ENCODE measurements around the gene CPAMD8. TPM values are rescaled to one million over a fixed set of nuclear protein-coding genes. Genes with fewer than 3 reads are reported as not detected.
"Not testable (repeated sequence)": the region's sequence is repeated elsewhere in the genome, so short reads cannot be mapped to it uniquely, and the experiment has no call there.

CPAMD8 gene
- total and polyA plus RNA-seq, 10 of the 15 experiments (the other 5 are each of a cell fraction or from before 2014, with no cell fraction given) = 0.12 to 0.97 (median 0.25) TPM; not detected in 3

DNA sequence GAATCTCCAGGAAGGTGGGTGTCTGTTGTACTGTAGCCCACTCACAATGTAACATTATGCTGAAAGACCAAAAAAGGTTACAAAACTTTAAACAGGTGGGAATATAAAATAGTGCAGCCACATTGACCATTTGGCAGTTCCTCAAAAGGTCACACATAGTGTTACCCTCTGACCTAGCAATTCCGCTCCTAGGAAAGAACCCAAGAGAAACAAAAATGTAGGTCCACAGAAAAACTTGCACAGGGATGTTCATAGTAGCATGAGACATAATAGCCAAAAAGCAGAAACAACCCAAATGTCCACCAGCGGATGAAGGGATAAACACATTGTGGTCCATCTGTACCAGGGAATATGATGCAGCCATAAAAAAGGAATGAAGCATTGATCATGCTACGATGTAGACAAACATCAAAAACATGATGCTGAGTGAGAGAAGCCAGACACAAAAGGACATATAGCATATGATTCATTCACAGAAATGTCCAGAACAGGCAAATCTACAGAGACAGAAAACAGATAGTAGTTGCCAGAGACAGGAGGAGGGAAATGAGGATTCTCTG lies 27.9 kb downstream of the CPAMD8 start:
- Histone ChIP-seq H2AFZ (ENCODE audit: control insufficient read depth, low read depth, low read length) (no peak overlapping the region), H3K36me3 (ENCODE audit: control insufficient read depth in 2 of 2, insufficient read depth in 2 of 2, low read length in 1 of 2) (no peaks in the 10 kb centered on the region), H3K4me1 (ENCODE audit: control insufficient read depth, insufficient read depth, low read length) (no peaks in the 10 kb centered on the region), H3K9me3 (replicated peaks; ENCODE audit: control insufficient read depth, insufficient read depth, low read length) (no peaks in the 10 kb centered on the region; the same call in 2 of the 3 replicates), H3K79me2 (ENCODE audit: control insufficient read depth, insufficient read depth, low read length) (no peaks in the 10 kb centered on the region), H4K20me1 (ENCODE audit: control insufficient read depth, insufficient read depth) (no peaks in the 10 kb centered on the region), H3K9ac (ENCODE audit: control insufficient read depth, insufficient read depth, low read length) (no peak overlapping the region), H3K27ac (ENCODE audit: control insufficient read depth, insufficient read depth) (no peak overlapping the region), H3K4me3 (no peak overlapping the region), H3K4me2 (ENCODE audit: control insufficient read depth, insufficient read depth) (no peak overlapping the region), H3K27me3 (replicated peaks in 1 of 2; ENCODE audit: control insufficient read depth in 2 of 2, insufficient read depth in 2 of 2, low read length in 1 of 2) (no peaks in the 10 kb centered on the region)
- RAD21 ChIA-PET (ENCODE audit: unreplicated experiment) = no interaction called here
- SMC1A ChIA-PET (ENCODE audit: uncharacterized antibody, unreplicated experiment) = no interaction called here
- no TSS peak for BruUV-seq (replicated peaks)
- POLR2A ChIA-PET = no interaction called here
- no peak for DNase-seq (ENCODE audit: low read depth, low spot score)
- no peak for FAIRE-seq
- TF ChIP-seq NRF1 (conservative IDR thresholded peaks at IDR 0.05; ENCODE audit: low read depth, low read length) (no peak), ZNF622 (IDR thresholded peaks at IDR 0.05) (no peak), RB1 (IDR thresholded peaks at IDR 0.05; ENCODE audit: borderline replicate concordance) (no peak), NBN (IDR thresholded peaks at IDR 0.05) (no peak), RFX5 (IDR thresholded peaks at IDR 0.05; ENCODE audit: low read depth, low read length) (no peak), FOS (IDR thresholded peaks at IDR 0.05; ENCODE audit: borderline replicate concordance, extremely low read depth, insufficient read length) (no peak), DPF2 (IDR thresholded peaks at IDR 0.05) (no peak), TCF7 (IDR thresholded peaks at IDR 0.05; ENCODE audit: borderline replicate concordance) (no peak), GABPA (IDR thresholded peaks at IDR 0.05; ENCODE audit: low read depth) (no peak), TARDBP (IDR thresholded peaks at IDR 0.05; ENCODE audit: borderline replicate concordance) (no peak), JUNB (IDR thresholded peaks at IDR 0.05) (no peak)
- TF ChIP-seq, protein P1, sequence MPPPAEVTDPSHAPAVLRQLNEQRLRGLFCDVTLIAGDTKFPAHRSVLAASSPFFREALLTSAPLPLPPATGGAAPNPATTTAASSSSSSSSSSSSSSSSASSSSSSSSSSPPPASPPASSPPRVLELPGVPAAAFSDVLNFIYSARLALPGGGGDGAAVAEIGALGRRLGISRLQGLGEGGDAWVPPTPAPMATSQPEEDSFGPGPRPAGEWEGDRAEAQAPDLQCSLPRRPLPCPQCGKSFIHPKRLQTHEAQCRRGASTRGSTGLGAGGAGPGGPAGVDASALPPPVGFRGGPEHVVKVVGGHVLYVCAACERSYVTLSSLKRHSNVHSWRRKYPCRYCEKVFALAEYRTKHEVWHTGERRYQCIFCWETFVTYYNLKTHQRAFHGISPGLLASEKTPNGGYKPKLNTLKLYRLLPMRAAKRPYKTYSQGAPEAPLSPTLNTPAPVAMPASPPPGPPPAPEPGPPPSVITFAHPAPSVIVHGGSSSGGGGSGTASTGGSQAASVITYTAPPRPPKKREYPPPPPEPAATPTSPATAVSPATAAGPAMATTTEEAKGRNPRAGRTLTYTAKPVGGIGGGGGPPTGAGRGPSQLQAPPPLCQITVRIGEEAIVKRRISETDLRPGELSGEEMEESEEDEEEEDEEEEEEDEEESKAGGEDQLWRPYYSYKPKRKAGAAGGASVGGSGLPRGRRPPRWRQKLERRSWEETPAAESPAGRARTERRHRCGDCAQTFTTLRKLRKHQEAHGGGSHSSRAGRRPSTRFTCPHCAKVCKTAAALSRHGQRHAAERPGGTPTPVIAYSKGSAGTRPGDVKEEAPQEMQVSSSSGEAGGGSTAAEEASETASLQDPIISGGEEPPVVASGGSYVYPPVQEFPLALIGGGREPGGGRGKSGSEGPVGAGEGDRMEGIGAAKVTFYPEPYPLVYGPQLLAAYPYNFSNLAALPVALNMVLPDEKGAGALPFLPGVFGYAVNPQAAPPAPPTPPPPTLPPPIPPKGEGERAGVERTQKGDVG (CRISPR knock-in tag; IDR thresholded peaks at IDR 0.05) = no peak
- TF ChIP-seq, protein P2, sequence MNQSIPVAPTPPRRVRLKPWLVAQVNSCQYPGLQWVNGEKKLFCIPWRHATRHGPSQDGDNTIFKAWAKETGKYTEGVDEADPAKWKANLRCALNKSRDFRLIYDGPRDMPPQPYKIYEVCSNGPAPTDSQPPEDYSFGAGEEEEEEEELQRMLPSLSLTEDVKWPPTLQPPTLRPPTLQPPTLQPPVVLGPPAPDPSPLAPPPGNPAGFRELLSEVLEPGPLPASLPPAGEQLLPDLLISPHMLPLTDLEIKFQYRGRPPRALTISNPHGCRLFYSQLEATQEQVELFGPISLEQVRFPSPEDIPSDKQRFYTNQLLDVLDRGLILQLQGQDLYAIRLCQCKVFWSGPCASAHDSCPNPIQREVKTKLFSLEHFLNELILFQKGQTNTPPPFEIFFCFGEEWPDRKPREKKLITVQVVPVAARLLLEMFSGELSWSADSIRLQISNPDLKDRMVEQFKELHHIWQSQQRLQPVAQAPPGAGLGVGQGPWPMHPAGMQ (IDR thresholded peaks at IDR 0.05; ENCODE audit: borderline replicate concordance) = no peak
- TF ChIP-seq, protein P3, sequence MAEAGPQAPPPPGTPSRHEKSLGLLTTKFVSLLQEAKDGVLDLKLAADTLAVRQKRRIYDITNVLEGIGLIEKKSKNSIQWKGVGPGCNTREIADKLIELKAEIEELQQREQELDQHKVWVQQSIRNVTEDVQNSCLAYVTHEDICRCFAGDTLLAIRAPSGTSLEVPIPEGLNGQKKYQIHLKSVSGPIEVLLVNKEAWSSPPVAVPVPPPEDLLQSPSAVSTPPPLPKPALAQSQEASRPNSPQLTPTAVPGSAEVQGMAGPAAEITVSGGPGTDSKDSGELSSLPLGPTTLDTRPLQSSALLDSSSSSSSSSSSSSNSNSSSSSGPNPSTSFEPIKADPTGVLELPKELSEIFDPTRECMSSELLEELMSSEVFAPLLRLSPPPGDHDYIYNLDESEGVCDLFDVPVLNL (IDR thresholded peaks at IDR 0.05; ENCODE audit: low read depth, low read length) = no peak
- CTCF ChIA-PET = no interaction called here
- 71% methylated on average over 3 of the region's 3 CpGs for WGBS (ENCODE audit: insufficient coverage, insufficient replicate concordance, low lambda C conversion rate, missing lambda C conversion rate)
- in situ Hi-C loops (cut with MboI) (no loop called here), intact Hi-C loops (cut with micrococcal nuclease; ENCODE audit: unreplicated experiment) (no loop called here)
- no peak for ATAC-seq

DNA sequence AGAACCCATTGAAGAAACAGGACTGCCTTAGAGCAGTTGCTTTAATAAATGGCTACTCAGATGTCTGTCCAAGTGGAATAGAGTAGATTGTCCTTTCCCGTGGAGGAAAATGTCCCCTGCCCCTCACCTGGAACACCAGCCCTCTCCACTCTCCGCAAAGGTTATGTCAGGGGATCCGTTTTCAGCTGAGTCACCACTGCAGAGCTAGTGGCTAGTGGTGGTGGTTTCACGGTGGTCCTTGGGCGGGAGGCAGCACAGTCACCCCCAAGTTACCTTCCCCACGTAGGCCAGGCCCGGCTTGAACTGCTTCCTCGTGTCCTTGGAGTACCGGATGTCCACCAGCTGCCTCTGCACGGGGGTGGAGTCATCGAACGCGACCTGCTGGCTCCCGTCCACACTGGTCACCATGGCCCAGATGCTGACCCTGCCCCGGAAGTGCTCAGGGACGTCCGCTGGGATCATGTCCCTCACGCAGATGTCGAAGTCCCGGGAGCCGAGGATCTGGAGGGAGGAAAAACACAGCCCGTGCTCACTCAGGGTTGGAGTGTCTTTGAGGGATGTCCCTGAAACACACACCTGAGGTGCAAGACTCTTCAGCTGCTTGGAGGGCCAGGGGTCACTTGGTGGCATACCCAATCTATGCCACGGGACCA lies 29.6 kb downstream of the CPAMD8 start:
- in situ Hi-C loops (cut with MboI); H3K27me3 ChIP-seq (replicated peaks in 1 of 2; ENCODE audit: control insufficient read depth in 2 of 2, insufficient read depth in 2 of 2, low read length in 1 of 2); POLR2A ChIA-PET; H3K9me3 ChIP-seq (replicated peaks; ENCODE audit: control insufficient read depth, insufficient read depth, low read length); H2AFZ ChIP-seq (ENCODE audit: control insufficient read depth, low read depth, low read length); RAD21 ChIA-PET (ENCODE audit: unreplicated experiment); intact Hi-C loops (cut with micrococcal nuclease; ENCODE audit: unreplicated experiment); H3K9ac ChIP-seq (ENCODE audit: control insufficient read depth, insufficient read depth, low read length); H4K20me1 ChIP-seq (ENCODE audit: control insufficient read depth, insufficient read depth); CTCF ChIA-PET; H3K4me1 ChIP-seq (ENCODE audit: control insufficient read depth, insufficient read depth, low read length); ATAC-seq; SMC1A ChIA-PET (ENCODE audit: uncharacterized antibody, unreplicated experiment); BruUV-seq (replicated peaks); DNase-seq (ENCODE audit: low read depth, low spot score); FAIRE-seq; H3K36me3 ChIP-seq (ENCODE audit: control insufficient read depth in 2 of 2, insufficient read depth in 2 of 2, low read length in 1 of 2); H3K4me2 ChIP-seq (ENCODE audit: control insufficient read depth, insufficient read depth); H3K79me2 ChIP-seq (ENCODE audit: control insufficient read depth, insufficient read depth, low read length); H3K4me3 ChIP-seq; H3K27ac ChIP-seq (ENCODE audit: control insufficient read depth, insufficient read depth): not testable (repeated sequence)
- 67% methylated on average over 16 of the region's 23 CpGs for WGBS (ENCODE audit: insufficient coverage, insufficient replicate concordance, low lambda C conversion rate, missing lambda C conversion rate)

Measured in GM12878 (cell line).